ENCODE results near the gene PIR.

DNA sequence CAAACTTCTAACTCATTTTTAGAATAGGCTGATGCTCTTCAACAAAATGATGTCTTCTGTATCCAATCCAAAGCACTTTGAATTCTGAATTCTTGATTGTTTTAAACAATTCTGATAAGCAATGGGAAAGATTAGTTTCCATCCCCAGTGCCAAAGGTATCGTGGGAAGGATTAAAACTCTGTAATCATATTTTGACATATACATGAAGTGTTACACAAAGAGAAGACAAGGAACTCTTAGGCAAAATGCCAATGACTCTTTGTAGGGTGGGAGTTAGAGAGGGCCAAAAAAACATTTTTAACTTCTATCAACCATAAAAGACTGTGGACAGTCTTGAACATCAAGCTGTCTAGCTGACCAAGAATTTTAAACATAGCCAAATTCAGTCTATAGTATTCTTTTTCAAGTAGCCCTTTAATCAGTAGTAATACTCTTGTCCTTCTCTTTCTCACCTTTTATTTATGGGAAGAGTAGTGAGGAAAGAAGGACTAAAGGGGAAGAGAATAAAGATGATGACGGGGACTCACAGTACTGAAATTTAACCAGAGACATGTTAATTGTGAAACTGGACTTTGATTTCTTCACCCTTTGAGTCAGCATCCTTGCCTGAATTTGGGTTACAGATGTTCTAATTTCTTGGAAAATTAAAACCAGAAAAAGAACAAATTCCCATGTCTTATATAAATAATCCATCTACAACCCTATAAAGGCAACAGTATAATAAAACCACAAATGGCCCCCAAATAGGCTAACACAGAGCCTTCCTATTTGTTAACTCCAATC, 57.1 kb downstream of the PIR start:
- TF ChIP-seq SCRT1 (tag by site-specific recombination; IDR thresholded peaks at IDR 0.05; ENCODE audit: borderline replicate concordance) (no peak), ZBTB7A (tag by site-specific recombination; IDR thresholded peaks at IDR 0.05; ENCODE audit: low read depth) (no peak)

All from HEK293 (cell line).